GM10847 (cell line): ENCODE data around the gene MEGF8.

Source experiments
- POLR2A ChIP-seq: IDR thresholded peaks from 2 replicates; pipeline ENCODE4 v1.6.1; 2011; ENCODE audit not compliant: insufficient read length; ENCODE audit errors: extremely low read depth

MEGF8 gene

GRCh38 chr19:42330241-42330711, 4.8 kb downstream of the MEGF8 start:
- no peak for TF ChIP-seq POLR2A

- no peak for TF ChIP-seq POLR2A
Measured at GRCh38 chr19:42332059-42332458, 6.6 kb downstream of the MEGF8 start.

GRCh38 chr19:42333018-42333417, 7.6 kb downstream of the MEGF8 start:
- no peak for TF ChIP-seq POLR2A

- no peak for TF ChIP-seq POLR2A
Measured at GRCh38 chr19:42333975-42334696, 8.7 kb downstream of the MEGF8 start.

GRCh38 chr19:42334697-42335373, 9.4 kb downstream of the MEGF8 start:
- TF ChIP-seq POLR2A: no peak

GRCh38 chr19:42335374-42335936, 10.0 kb downstream of the MEGF8 start:
- no peak for TF ChIP-seq POLR2A

GRCh38 chr19:42335971-42336370, 10.5 kb downstream of the MEGF8 start:
- TF ChIP-seq POLR2A: no peak

GRCh38 chr19:42343344-42344110, 18.1 kb downstream of the MEGF8 start:
- TF ChIP-seq POLR2A: no peak

GRCh38 chr19:42344336-42344893, 19.0 kb downstream of the MEGF8 start:
- no peak for TF ChIP-seq POLR2A

GRCh38 chr19:42345191-42345812, 19.9 kb downstream of the MEGF8 start:
- TF ChIP-seq POLR2A: no peak

- TF ChIP-seq POLR2A: no peak
Measured at GRCh38 chr19:42348211-42348610, 22.8 kb downstream of the MEGF8 start.

GRCh38 chr19:42349378-42350107, 24.1 kb downstream of the MEGF8 start:
- TF ChIP-seq POLR2A: no peak

- no peak for TF ChIP-seq POLR2A
Measured at GRCh38 chr19:42350417-42350816, 25.0 kb downstream of the MEGF8 start.

GRCh38 chr19:42351079-42351735, 25.8 kb downstream of the MEGF8 start:
- no peak for TF ChIP-seq POLR2A
